Colonic mucosa (tissue), 4 donors: ENCODE results near the gene CDPF1. TPM values are rescaled to one million over a fixed set of nuclear protein-coding genes. Genes with fewer than 3 reads are reported as not detected.

ENCODE experiments used
- DNase-seq: peaks from one replicate; pipeline ENCODE4 v3.0.0-alpha.2; 2020
- H3K27ac ChIP-seq: fragments of 200-600 bp; one replicate; pipeline ENCODE4 v1.8.0; 2021
- H3K27me3 ChIP-seq: fragments of 200-600 bp; one replicate; pipeline ENCODE4 v1.8.0; 2021
- H3K36me3 ChIP-seq: fragments of 200-600 bp; one replicate; pipeline ENCODE4 v1.8.0; 2021
- H3K4me1 ChIP-seq: fragments of 200-600 bp; one replicate; pipeline ENCODE4 v1.8.0; 2021; ENCODE audit warnings: mild to moderate bottlenecking
- H3K4me3 ChIP-seq: fragments of 200-600 bp; one replicate; pipeline ENCODE4 v1.8.0; 2021
- H3K9ac ChIP-seq, 2 donors: one replicate each; pipeline ENCODE4 v1.7.0; 2013; ENCODE audit warnings: control low read depth in 2 of 2, low read depth in 2 of 2, low read length in 2 of 2
- H3K9me3 ChIP-seq: fragments of 200-600 bp; one replicate; pipeline ENCODE4 v1.8.0; 2021
- CTCF ChIP-seq: fragments of 200-600 bp; IDR thresholded peaks from one replicate; pipeline ENCODE4 v1.8.0; 2022; ENCODE audit warnings: antibody characterized with exemption, mild to moderate bottlenecking
- intact Hi-C: fragments of 100-400 bp; cut with DNase I; formaldehyde crosslinking; loops from one replicate; pipeline ENCODE4 v1.14.1; 2022
- total RNA-seq, 2 donors: library from RNA; stranded (reverse); fragmentation: NEBNext Ultra II Directional in 1 of 2; extraction: Animal tissue kit (Norgen Biotek cat#: 25700) in 1 of 2; gene quantifications; one replicate each; pipeline ENCODE4 v1.2.1, GENCODE V29; 2021
- donor health status: healthy.
- donor health status: DM: no; HTN: no; CAD: no.
- donor health status: DM: no; HTN: no; CAD: no.

CDPF1 gene
- total RNA-seq, 2 donors from 2014 or later, result 5.8 to 11.2 TPM

- H3K36me3 ChIP-seq, result peaks cover 22% of the 10 kb centered on the region
- no peak for TF ChIP-seq CTCF
- H3K4me1 ChIP-seq, result no peaks in the 10 kb centered on the region
- H3K4me3 ChIP-seq, result no peak overlapping the region
- no peak overlapping the region for H3K9ac ChIP-seq
- H3K27me3 ChIP-seq, result no peaks in the 10 kb centered on the region
- intact Hi-C loops, result no loop called here
- no peaks in the 10 kb centered on the region for H3K9me3 ChIP-seq
- H3K27ac ChIP-seq, result no peak overlapping the region
- DNase-seq, result no peak
Observed at GRCh38 chr22:46224044-46224897, 25.8 kb downstream of the CDPF1 start.

- no peak for DNase-seq
- intact Hi-C loops, result no loop called here
- Histone ChIP-seq H3K9me3 (no peaks in the 10 kb centered on the region), H3K9ac (no peak overlapping the region), H3K4me3 (no peak overlapping the region), H3K4me1 (no peaks in the 10 kb centered on the region), H3K27ac (no peak overlapping the region), H3K27me3 (no peaks in the 10 kb centered on the region), H3K36me3 (peaks cover 22% of the 10 kb centered on the region)
- TF ChIP-seq CTCF, result no peak
Observed at GRCh38 chr22:46220921-46221320, 29.2 kb downstream of the CDPF1 start.

- H3K9ac ChIP-seq, result no peak overlapping the region
- H3K27me3 ChIP-seq, result no peaks in the 10 kb centered on the region
- intact Hi-C loops, result no loop called here
- no peaks in the 10 kb centered on the region for H3K9me3 ChIP-seq
- peaks cover 32% of the 10 kb centered on the region for H3K36me3 ChIP-seq
- no peaks in the 10 kb centered on the region for H3K4me1 ChIP-seq
- no peak for TF ChIP-seq CTCF
- H3K27ac ChIP-seq, result no peak overlapping the region
- no peak for DNase-seq
- no peak overlapping the region for H3K4me3 ChIP-seq
Observed at GRCh38 chr22:46219636-46220035, 30.5 kb downstream of the CDPF1 start.

- Histone ChIP-seq H3K9ac (no peak overlapping the region), H3K27me3 (no peaks in the 10 kb centered on the region), H3K36me3 (peaks cover 13% of the 10 kb centered on the region), H3K4me1 (no peaks in the 10 kb centered on the region), H3K4me3 (no peak overlapping the region), H3K9me3 (no peaks in the 10 kb centered on the region), H3K27ac (no peak overlapping the region)
- no peak for DNase-seq
- intact Hi-C loops, result no loop called here
- TF ChIP-seq CTCF, result no peak
Observed at GRCh38 chr22:46214616-46215015, 35.5 kb downstream of the CDPF1 start.

- intact Hi-C loops, result no loop called here
- no peak for TF ChIP-seq CTCF
- H3K27me3 ChIP-seq, result no peaks in the 10 kb centered on the region
- no peak overlapping the region for H3K9ac ChIP-seq
- H3K4me1 ChIP-seq, result no peaks in the 10 kb centered on the region
- H3K4me3 ChIP-seq, result no peak overlapping the region
- H3K9me3 ChIP-seq, result no peaks in the 10 kb centered on the region
- H3K36me3 ChIP-seq, result peaks cover 13% of the 10 kb centered on the region
- no peak overlapping the region for H3K27ac ChIP-seq
- no peak for DNase-seq
Observed at GRCh38 chr22:46214149-46214548, 35.9 kb downstream of the CDPF1 start.
